Middle frontal gyrus (tissue), 1 donor: ENCODE data around the gene RALGAPA2.

Source experiments
- DNase-seq: peaks from one replicate; pipeline ENCODE4 v3.0.0-alpha.2; 2015; ENCODE audit warnings: low spot score; ENCODE audit errors: extremely low spot score

The RALGAPA2 gene

GRCh38 chr20:20578838-20579237, 133.6 kb downstream of the RALGAPA2 start:
- DNase-seq = no peak

DNA sequence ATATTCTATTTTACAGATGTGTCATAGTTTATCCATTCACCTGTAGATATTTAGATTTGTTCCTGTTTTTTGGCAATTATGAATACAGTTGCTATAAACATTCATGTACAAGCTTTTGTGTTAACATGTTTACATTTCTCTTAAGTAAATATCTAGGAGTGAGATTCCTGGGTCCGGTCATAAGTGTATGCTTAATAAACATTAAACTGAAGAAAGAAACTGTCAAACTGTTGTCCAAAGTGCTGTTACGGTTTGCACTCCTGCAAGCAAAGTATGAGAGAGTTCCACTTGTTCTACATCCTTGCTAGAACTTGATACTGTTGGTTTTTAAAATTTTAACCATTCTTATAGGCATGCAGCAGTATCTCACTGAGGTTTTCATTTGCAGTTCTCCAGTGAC, 138.6 kb downstream of the RALGAPA2 start:
- no peak for DNase-seq

DNA sequence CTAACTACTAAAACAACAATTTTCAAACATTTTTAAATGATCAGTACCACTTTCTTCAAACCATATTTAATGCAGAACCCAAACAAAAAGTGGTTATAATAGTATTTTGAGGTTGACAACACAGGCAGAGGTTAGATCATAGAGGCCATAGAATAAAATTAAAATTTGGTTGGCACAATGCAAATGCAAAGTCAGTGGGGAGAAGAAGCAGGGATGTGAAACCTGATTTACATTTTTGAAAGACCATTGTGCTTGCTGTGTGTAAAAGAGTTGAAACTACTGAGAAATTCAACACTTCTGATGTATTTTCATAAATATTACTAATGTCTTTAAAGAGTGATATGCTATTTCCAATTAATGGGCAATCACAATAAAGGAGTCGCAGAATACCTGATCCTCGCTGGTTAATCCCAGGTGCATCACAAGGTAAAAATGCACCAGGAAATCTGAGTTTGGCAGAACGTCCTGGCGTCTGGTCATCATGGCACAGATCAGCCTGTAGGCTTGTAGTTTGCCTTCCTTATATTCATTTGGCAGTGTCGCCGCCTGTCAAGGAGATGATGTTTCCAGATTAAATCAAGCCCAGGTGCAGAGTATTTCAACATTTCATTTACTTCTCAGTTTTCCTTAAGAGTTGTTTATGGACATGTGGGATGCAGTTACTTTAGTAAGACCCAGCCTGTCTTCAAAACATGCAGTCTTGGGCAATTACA, 141.2 kb downstream of the RALGAPA2 start:
- no peak for DNase-seq

DNA sequence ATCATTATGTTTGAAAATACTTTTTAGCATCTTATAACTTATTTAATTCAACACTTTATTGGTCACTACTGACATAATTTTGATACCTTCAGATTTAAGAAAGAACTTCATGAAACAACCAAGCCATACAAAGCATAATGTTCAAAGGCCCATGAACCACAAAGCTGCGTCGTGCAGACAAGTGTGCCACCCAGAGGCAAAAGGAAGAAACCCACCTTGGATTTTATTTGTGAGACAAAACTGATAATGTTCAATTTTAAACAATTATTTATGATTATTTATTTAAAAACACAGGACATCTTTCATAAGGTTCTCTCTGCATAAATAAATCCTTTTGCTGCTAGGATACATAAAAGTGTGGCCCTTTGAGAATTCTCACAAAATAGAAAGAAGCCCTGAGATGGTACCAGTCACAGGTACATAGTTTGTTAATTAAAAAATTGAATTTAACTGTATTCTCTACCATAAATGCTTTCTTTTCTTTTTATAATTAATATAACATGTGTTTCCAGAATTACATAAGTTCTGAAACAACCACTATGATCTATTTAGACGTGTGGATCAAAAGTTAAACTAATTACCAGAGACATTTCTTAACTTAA, 143.7 kb downstream of the RALGAPA2 start:
- peak; percentile 36 for DNase-seq

DNA sequence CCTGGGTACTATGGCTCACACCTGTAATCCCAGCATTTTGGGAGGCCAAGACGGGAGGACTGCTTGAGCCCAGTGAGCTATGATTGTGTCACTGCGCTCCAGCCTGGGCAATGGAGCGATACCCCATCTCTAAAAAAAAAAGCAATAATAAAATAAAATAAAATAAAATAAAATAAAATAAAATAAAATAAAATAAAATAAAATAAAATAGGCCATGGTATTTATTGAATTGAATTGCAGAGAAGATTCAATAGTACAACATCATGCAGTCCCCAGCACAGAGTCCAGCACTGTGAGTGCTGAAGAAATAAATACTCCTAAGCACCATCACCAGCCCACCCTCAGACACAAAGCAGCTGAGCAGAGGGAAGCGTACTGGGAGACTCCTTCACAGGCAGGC, 144.7 kb downstream of the RALGAPA2 start:
- DNase-seq = no peak

- no peak for DNase-seq
Measured at GRCh38 chr20:20566516-20566915, 145.9 kb downstream of the RALGAPA2 start.

DNA sequence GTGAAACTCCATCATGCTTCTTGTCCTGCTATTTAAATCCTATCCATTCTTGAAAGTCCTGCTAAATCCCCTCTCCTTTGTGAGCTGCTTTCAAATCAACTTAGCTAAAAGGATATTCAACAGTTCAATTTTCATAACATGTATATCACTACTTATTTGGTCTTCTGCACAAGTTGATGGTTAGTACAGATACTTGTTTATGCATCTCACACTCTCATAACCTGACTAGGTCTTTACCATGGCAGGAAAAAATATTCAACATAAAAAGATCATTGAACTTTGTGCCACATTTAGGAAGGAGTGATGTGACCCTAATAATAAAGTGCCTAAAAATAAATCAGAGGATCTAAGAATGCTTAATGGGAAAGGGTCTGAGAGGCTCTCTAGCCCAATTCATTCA, 148.2 kb downstream of the RALGAPA2 start:
- no peak for DNase-seq

GRCh38 chr20:20562507-20562906, 149.9 kb downstream of the RALGAPA2 start:
- no peak for DNase-seq

GRCh38 chr20:20561841-20562240, 150.6 kb downstream of the RALGAPA2 start:
- no peak for DNase-seq

- no peak for DNase-seq
Measured at GRCh38 chr20:20561172-20561571, 151.3 kb downstream of the RALGAPA2 start.

GRCh38 chr20:20557406-20557805, 155.0 kb downstream of the RALGAPA2 start:
- no peak for DNase-seq

GRCh38 chr20:20555838-20556237, 156.6 kb downstream of the RALGAPA2 start:
- DNase-seq = no peak

- no peak for DNase-seq
Measured at GRCh38 chr20:20554951-20555350, 157.5 kb downstream of the RALGAPA2 start.

DNA sequence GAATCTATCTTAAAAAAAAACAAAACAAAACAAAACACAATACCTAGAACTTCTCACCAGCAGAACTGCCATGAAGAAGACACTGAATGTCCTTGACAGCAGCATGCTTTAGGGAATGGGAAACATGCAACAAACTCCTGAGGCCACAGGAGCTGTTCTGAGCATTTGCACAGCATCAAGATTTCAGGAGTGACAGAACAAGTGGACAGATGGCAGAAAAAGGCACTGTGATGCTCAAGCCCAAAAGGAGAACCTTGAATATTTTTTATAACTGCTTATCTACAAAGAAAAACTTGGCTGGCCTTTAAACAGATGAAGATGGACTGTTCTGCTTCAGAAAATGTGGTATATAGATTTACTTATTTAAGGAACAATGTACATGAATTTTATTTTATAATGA, 158.9 kb downstream of the RALGAPA2 start:
- DNase-seq = no peak

DNA sequence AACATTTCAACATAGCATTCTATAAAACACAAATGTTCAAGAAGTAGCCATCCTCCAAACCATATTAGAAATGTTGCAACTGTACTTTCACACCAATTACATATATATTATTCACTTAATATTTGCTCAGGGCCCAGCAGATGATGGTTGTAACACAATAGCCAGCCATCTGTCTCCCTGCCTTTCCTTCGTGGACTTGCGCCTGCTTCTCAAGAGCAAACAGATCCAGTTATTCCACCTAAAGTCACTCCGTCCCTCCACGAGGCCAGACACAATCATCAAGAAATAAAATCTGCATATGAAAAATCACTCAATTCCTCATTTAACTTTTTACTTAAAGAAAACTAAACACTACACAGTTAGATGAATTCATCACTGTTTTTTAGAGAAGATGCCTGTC, 160.4 kb downstream of the RALGAPA2 start:
- no peak for DNase-seq

DNA sequence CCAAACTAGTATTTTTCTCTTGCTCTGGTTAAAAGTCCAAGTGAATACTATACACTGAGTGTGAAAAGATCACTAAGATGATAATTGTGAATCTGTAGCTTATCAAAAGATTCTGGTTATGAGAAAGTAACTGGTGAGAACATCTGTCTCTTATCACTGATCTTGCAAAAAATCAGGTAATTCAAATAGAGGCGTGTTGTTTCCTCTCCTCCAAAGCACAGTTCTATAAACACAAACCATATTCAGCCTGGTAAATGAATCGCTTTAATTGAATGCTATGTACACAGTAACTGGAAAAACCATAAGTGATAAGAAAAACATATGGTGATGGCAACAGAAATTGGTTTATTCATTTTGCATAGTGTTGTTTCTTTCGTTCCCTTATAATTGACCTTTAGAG, 161.0 kb downstream of the RALGAPA2 start:
- no peak for DNase-seq

GRCh38 chr20:20549704-20550103, 162.7 kb downstream of the RALGAPA2 start:
- no peak for DNase-seq

DNA sequence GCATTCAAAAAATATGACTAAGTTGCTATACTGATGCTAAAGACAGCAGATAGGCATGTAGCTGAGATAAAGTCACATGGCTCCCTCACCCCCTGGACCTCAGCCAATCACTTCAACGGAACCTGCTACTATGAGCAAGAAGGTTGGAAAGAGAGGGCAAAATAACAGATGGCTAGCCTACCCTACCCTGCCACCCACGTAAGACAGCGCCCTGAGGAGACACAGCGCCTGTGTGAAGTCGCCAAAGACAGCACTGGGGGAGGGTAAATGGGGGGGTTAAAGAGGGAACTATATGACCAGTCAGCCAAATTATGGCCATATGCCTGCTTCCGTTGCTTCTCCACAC, 163.2 kb downstream of the RALGAPA2 start:
- no peak for DNase-seq

GRCh38 chr20:20548527-20549266, 163.7 kb downstream of the RALGAPA2 start:
- no peak for DNase-seq

DNA sequence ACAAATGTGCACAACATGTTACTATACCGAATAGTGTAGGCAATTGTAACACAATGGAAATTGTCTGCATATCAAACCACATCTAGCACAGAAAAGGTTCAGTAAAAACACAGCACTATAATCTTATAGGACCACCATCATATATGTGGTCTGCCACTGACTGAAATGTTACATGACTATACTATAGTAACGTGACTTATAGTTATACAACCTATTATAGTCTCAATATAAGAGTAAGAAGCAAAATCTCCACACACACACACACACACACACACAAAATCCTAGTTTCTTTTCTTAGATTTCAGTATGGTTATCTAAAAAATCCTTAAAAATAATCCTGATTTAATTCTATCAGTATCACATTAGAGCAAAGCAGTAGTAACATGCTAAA, 164.6 kb downstream of the RALGAPA2 start:
- DNase-seq = no peak

GRCh38 chr20:20547221-20547875, 165.1 kb downstream of the RALGAPA2 start:
- DNase-seq = no peak

GRCh38 chr20:20546402-20546801, 166.0 kb downstream of the RALGAPA2 start:
- DNase-seq = no peak
